H1 (cell line): ENCODE data around the gene TARBP2. TPM values are rescaled to one million over a fixed set of nuclear protein-coding genes. Genes with fewer than 3 reads are reported as not detected.
A peak's percentile ranks its signal among the peaks of the same experiment; 100 is the strongest.

Source experiments
- ATF2 ChIP-seq: IDR thresholded peaks from 2 replicates; pipeline ENCODE4 v1.6.1; 2012; ENCODE audit warnings: low read length, inconsistent platforms
- ATF3 ChIP-seq: IDR thresholded peaks from 2 replicates; pipeline ENCODE4 v1.6.1; 2011; ENCODE audit warnings: low read depth, mild to moderate bottlenecking, low read length; ENCODE audit not compliant: insufficient read depth
- CHD7 ChIP-seq: fragments of 300-600 bp; sonication (generic); IDR thresholded peaks from 2 replicates; pipeline ENCODE4 v1.7.1; 2012; ENCODE audit warnings: low read length, moderate library complexity, mild to moderate bottlenecking, inconsistent platforms; ENCODE audit not compliant: insufficient replicate concordance
- NANOG ChIP-seq: IDR thresholded peaks from 2 replicates; pipeline ENCODE4 v1.6.1; 2011; ENCODE audit warnings: low read length, low read depth, mild to moderate bottlenecking, inconsistent platforms; ENCODE audit not compliant: insufficient read depth, poor library complexity, severe bottlenecking
- POLR2AphosphoS5 ChIP-seq: IDR thresholded peaks from 2 replicates; pipeline ENCODE4 v1.6.1; 2011; ENCODE audit warnings: low read depth, low read length
- SAP30 ChIP-seq: fragments of 300-600 bp; sonication (generic); IDR thresholded peaks from 2 replicates; pipeline ENCODE4 v1.7.1; 2012; ENCODE audit warnings: low read length, moderate library complexity, mild to moderate bottlenecking, inconsistent platforms; ENCODE audit not compliant: insufficient read depth, insufficient replicate concordance
- SP4 ChIP-seq: IDR thresholded peaks from 2 replicates; pipeline ENCODE4 v1.6.1; 2012; ENCODE audit warnings: low read length, inconsistent platforms
- TAF1 ChIP-seq: IDR thresholded peaks from 2 replicates; pipeline ENCODE4 v1.6.1; 2011; ENCODE audit warnings: mild to moderate bottlenecking, low read depth, low read length
- polyA plus RNA-seq, 7 experiments: library from polyadenylated mRNA; depleted of rRNA in 3 of 7; stranded (reverse) in 5 of 7; unstranded in 2 of 7; fragments of >200 nt in 5 of 7; fragments of 200-250 nt in 2 of 7; gene quantifications; 1 replicate in 5 of 7; 2 replicates in 1 of 7; 4 replicates in 1 of 7; pipeline versions ENCODE4 v1.2.1 to v1.2.3, GENCODE V29; 2011 to 2013; ENCODE audit warnings: missing spikeins in 2 of 7, mixed read lengths in 2 of 7
- total RNA-seq: library from RNA; stranded (reverse); fragmentation: NEBNext Ultra II Directional; extraction: Animal tissue kit (Norgen Biotek cat#: 25700); gene quantifications from 2 replicates; pipeline ENCODE4 v1.2.1, GENCODE V29; 2021

Gene TARBP2
- total and polyA plus RNA-seq, 2 of the 8 experiments (the other 6 are each of a cell fraction or from before 2014, with no cell fraction given): 69.9 to 122 TPM

- TF ChIP-seq CHD7 (no peak), ATF2 (peak; percentile 76), NANOG (peak; percentile 13), ATF3 (0 out of 2 replicates have a peak, but pooled peaks have one; percentile 27), SP4 (no peak), TAF1 (peak; percentile 96), SAP30 (no peak), POLR2AphosphoS5 (no peak; the same call in none of the 2 replicates)
These were observed 49.4 kb upstream of the TARBP2 start, which contains the start of gene PCBP2 (continued) for GRCh38 chr12:53451661-53452158.
